ENCODE data around the gene PLEKHN1. TPM values are rescaled to one million over a fixed set of nuclear protein-coding genes. Genes with fewer than 3 reads are reported as not detected.

Gene PLEKHN1
- total and polyA plus RNA-seq, 8 donors, result 0.29 to 29.2 (median 1.7) TPM; not detected in 2

GRCh38 chr1:921011-921837 lies 45.1 kb upstream of the PLEKHN1 start:
- Histone ChIP-seq H3K27me3 (peaks cover 0 to 100% (median 56%) of the 10 kb centered on the region in 3 donors), H3K27ac (no peak overlapping the region), H3K9me3 (no peaks in the 10 kb centered on the region), H3K4me3 (peak overlapping the region in 2 of 4 donors; percentile 21 to 25), H3K4me1 (peaks cover 59 to 74% (median 71%) of the 10 kb centered on the region in 4 donors), H3K36me3 (no peaks in the 10 kb centered on the region)
- peak; percentile 69 to 93 for DNase-seq
- TF ChIP-seq CTCF (IDR thresholded peaks at IDR 0.05) (peak in 5 of 7 experiments; percentile 12 to 67 (median 41)), EP300 (IDR thresholded peaks at IDR 0.05) (no peak)
- 27 to 37% (median 32%) methylated on average over 25 to 38 of the region's 38 CpGs for WGBS, 5 donors
- intact Hi-C loops (cut with DNase I; ENCODE audit: low total_unique reads), result no loop called here

- no peaks in the 10 kb centered on the region for H3K36me3 ChIP-seq
- H3K27ac ChIP-seq, result peak within 1 kb of the TSS in 3 of 5 donors; percentile 63 to 72 (median 67)
- peak; percentile 88 to 93 for DNase-seq
- peaks cover 0 to 100% (median 68%) of the 10 kb centered on the region in 3 donors for H3K27me3 ChIP-seq
- H3K9me3 ChIP-seq, result no peaks in the 10 kb centered on the region
- peaks cover 50 to 76% (median 59%) of the 10 kb centered on the region in 4 donors for H3K4me1 ChIP-seq
- intact Hi-C loops (cut with DNase I; ENCODE audit: low total_unique reads), result no loop called here
- 3 to 16% (median 5%) methylated on average over 22 to 72 of the region's 72 CpGs for WGBS, 5 donors
- TF ChIP-seq POLR2A (IDR thresholded peaks at IDR 0.05), result no peak
- TF ChIP-seq CTCF (IDR thresholded peaks at IDR 0.05), result no peak
- no peak for TF ChIP-seq POLR2AphosphoS5 (IDR thresholded peaks at IDR 0.05)
- no peak for TF ChIP-seq EP300 (IDR thresholded peaks at IDR 0.05)
- H3K4me3 ChIP-seq, result peak within 1 kb of the TSS; percentile 54 to 67 (median 59)
Measured at GRCh38 chr1:923131-923990, 42.9 kb upstream of the PLEKHN1 start, which contains the start of gene SAMD11. Gene SAMD11, plus strand, starts transcription at chr1:923923. Its CDS starts 509 bp downstream, at chr1:924432.

- WGBS, 5 donors, result 0 to 1% (median 0%) methylated on average over 8 to 95 of the region's 98 CpGs
- intact Hi-C loops (cut with DNase I; ENCODE audit: low total_unique reads), result no loop called here
- peaks cover 50 to 76% (median 59%) of the 10 kb centered on the region in 4 donors for H3K4me1 ChIP-seq
- no peak for TF ChIP-seq CTCF (IDR thresholded peaks at IDR 0.05)
- TF ChIP-seq EP300 (IDR thresholded peaks at IDR 0.05), result no peak
- TF ChIP-seq POLR2AphosphoS5 (IDR thresholded peaks at IDR 0.05), result no peak
- TF ChIP-seq POLR2A (IDR thresholded peaks at IDR 0.05), result no peak
- DNase-seq, result no peak
- no peaks in the 10 kb centered on the region for H3K36me3 ChIP-seq
- H3K4me3 ChIP-seq, result peak overlapping the region; percentile 54 to 67 (median 59)
- peak overlapping the region in 2 of 5 donors; percentile 63 to 72 for H3K27ac ChIP-seq
- H3K9me3 ChIP-seq, result no peaks in the 10 kb centered on the region
- peaks cover 0 to 100% (median 67%) of the 10 kb centered on the region in 3 donors for H3K27me3 ChIP-seq
Measured at GRCh38 chr1:923991-924655, 42.2 kb upstream of the PLEKHN1 start.
